Uterus (tissue), 4 donors: ENCODE results near the gene TADA2A. TPM values are rescaled to one million over a fixed set of nuclear protein-coding genes. Genes with fewer than 3 reads are reported as not detected.
"Not testable (repeated sequence)": the region's sequence is repeated elsewhere in the genome, so short reads cannot be mapped to it uniquely, and the experiment has no call there.

Experiments
- DNase-seq, 2 donors: peaks; one replicate each; pipeline ENCODE4 v3.0.0-alpha.2; 2019 to 2020
- H3K27ac ChIP-seq, 2 donors: fragments of 200-600 bp; sonication (generic); 1 replicate in 1 of 2; 2 replicates in 1 of 2; pipeline ENCODE4 v1.5.1; 2016 to 2018
- H3K27me3 ChIP-seq, 2 donors: fragments of 200-600 bp; sonication (generic); one replicate each; pipeline ENCODE4 v1.5.1; 2018 to 2019; ENCODE audit warnings: control low read depth in 1 of 2
- H3K36me3 ChIP-seq, 2 donors: fragments of 200-600 bp; sonication (generic); one replicate each; pipeline ENCODE4 v1.5.1; 2019; ENCODE audit warnings: control low read depth in 1 of 2
- H3K4me1 ChIP-seq, 2 donors: fragments of 200-600 bp; sonication (generic); one replicate each; pipeline ENCODE4 v1.5.1; 2018 to 2019; ENCODE audit warnings: control low read depth in 1 of 2
- H3K4me3 ChIP-seq, 2 donors: fragments of 200-600 bp; sonication (generic); 1 replicate in 1 of 2; 2 replicates in 1 of 2; pipeline ENCODE4 v1.5.1; 2018 to 2019; ENCODE audit warnings: mild to moderate bottlenecking in 1 of 2
- H3K9me3 ChIP-seq, 2 donors: fragments of 200-600 bp; sonication (generic); one replicate each; pipeline ENCODE4 v1.5.1; 2019; ENCODE audit warnings: control low read depth in 1 of 2
- CTCF ChIP-seq, 4 experiments: fragments of 200-600 bp in 2 of 4; fragments of 450-650 bp in 2 of 4; sonication (generic) in 2 of 4; IDR thresholded peaks; one replicate each; pipeline ENCODE4 v1.5.1; 2016 to 2019; ENCODE audit warnings: antibody characterized with exemption in 4 of 4, mild to moderate bottlenecking in 2 of 4, moderate library complexity in 1 of 4
- POLR2A ChIP-seq, 2 donors: fragments of 450-650 bp; IDR thresholded peaks; one replicate each; pipeline ENCODE4 v1.6.1; 2016; ENCODE audit warnings: antibody characterized with exemption in 2 of 2, mild to moderate bottlenecking in 1 of 2, moderate library complexity in 1 of 2
- intact Hi-C: fragments of 100-400 bp; cut with DNase I; formaldehyde crosslinking; loops from one replicate; pipeline ENCODE4 v1.15.1; 2023; ENCODE audit warnings: low total_unique reads
- total RNA-seq, 4 donors: library from RNA; depleted of rRNA in 3 of 4; stranded (reverse); fragments of >200 nt in 3 of 4; gene quantifications; one replicate each; pipeline versions ENCODE4 v1.1.0 to v1.2.4, GENCODE V29; 2014 to 2023
- donor health status: DM: yes; HTN: yes; CAD: no.

TADA2A gene
- total RNA-seq, 4 donors from 2014 or later = 13.8 to 40.8 (median 22.0) TPM

- Histone ChIP-seq H3K36me3 (no peaks in the 10 kb centered on the region), H3K27me3 (no peaks in the 10 kb centered on the region), H3K4me1 (no peaks in the 10 kb centered on the region), H3K27ac (no peak overlapping the region), H3K4me3 (no peak overlapping the region), H3K9me3 (no peaks in the 10 kb centered on the region)
- intact Hi-C loops = no loop called here
- DNase-seq = no peak
- TF ChIP-seq CTCF (IDR thresholded peaks at IDR 0.05) (no peak), POLR2A (IDR thresholded peaks at IDR 0.05) (no peak)
These were observed 39.3 kb downstream of the TADA2A start for GRCh38 chr17:37446027-37446426.

GRCh38 chr17:37447641-37448040 lies 41.0 kb downstream of the TADA2A start:
- TF ChIP-seq CTCF (IDR thresholded peaks at IDR 0.05) (no peak), POLR2A (IDR thresholded peaks at IDR 0.05) (no peak)
- H3K4me3 ChIP-seq = no peak overlapping the region
- H3K9me3 ChIP-seq = no peaks in the 10 kb centered on the region
- no peak for DNase-seq
- H3K27me3 ChIP-seq = no peaks in the 10 kb centered on the region
- H3K36me3 ChIP-seq = no peaks in the 10 kb centered on the region
- intact Hi-C loops = no loop called here
- H3K27ac ChIP-seq = no peak overlapping the region
- H3K4me1 ChIP-seq = no peaks in the 10 kb centered on the region

GRCh38 chr17:37450112-37450511 lies 43.4 kb downstream of the TADA2A start:
- H3K36me3 ChIP-seq = no peaks in the 10 kb centered on the region
- H3K27ac ChIP-seq = no peak overlapping the region
- H3K27me3 ChIP-seq = no peaks in the 10 kb centered on the region
- intact Hi-C loops = no loop called here
- no peak for DNase-seq
- H3K9me3 ChIP-seq = no peaks in the 10 kb centered on the region
- H3K4me1 ChIP-seq = no peaks in the 10 kb centered on the region
- H3K4me3 ChIP-seq = no peak overlapping the region
- TF ChIP-seq POLR2A (IDR thresholded peaks at IDR 0.05) (no peak), CTCF (IDR thresholded peaks at IDR 0.05) (no peak)

- H3K27ac ChIP-seq, DNase-seq, H3K4me3 ChIP-seq, intact Hi-C loops, H3K4me1 ChIP-seq, H3K27me3 ChIP-seq, H3K9me3 ChIP-seq, H3K36me3 ChIP-seq: not testable (repeated sequence)
These were observed 51.1 kb downstream of the TADA2A start for GRCh38 chr17:37457801-37458200.

- DNase-seq = no peak
- Histone ChIP-seq H3K27me3 (no peaks in the 10 kb centered on the region), H3K4me1 (no peaks in the 10 kb centered on the region), H3K9me3 (no peaks in the 10 kb centered on the region), H3K36me3 (no peaks in the 10 kb centered on the region), H3K4me3 (no peak overlapping the region), H3K27ac (no peak overlapping the region)
- intact Hi-C loops = no loop called here
- TF ChIP-seq POLR2A (IDR thresholded peaks at IDR 0.05) (no peak), CTCF (IDR thresholded peaks at IDR 0.05) (no peak)
These were observed 52.1 kb downstream of the TADA2A start for GRCh38 chr17:37458805-37459204.

- Histone ChIP-seq H3K36me3 (no peaks in the 10 kb centered on the region), H3K27me3 (no peaks in the 10 kb centered on the region), H3K4me3 (no peak overlapping the region), H3K9me3 (no peaks in the 10 kb centered on the region), H3K27ac (no peak overlapping the region), H3K4me1 (no peaks in the 10 kb centered on the region)
- TF ChIP-seq CTCF (IDR thresholded peaks at IDR 0.05) (no peak), POLR2A (IDR thresholded peaks at IDR 0.05) (no peak)
- no peak for DNase-seq
- intact Hi-C loops = no loop called here
These were observed 55.0 kb downstream of the TADA2A start for GRCh38 chr17:37461668-37462067.
